GM12891 (cell line): ENCODE data around the gene CHRNB1.

Source experiments
- POLR2A ChIP-seq: IDR thresholded peaks from 2 replicates; pipeline ENCODE4 v1.6.1; 2011; ENCODE audit warnings: low read depth, low read length, control low read depth
- POLR2AphosphoS5 ChIP-seq: IDR thresholded peaks from 2 replicates; pipeline ENCODE4 v1.6.1; 2011; ENCODE audit warnings: low read depth, low read length, control low read depth
- SPI1 ChIP-seq: IDR thresholded peaks from 2 replicates; pipeline ENCODE4 v1.6.1; 2011; ENCODE audit warnings: low read depth, low read length, control low read depth

GRCh38 chr17:7501729-7502128 is 56.9 kb downstream of the CHRNB1 start:
- no peak for TF ChIP-seq SPI1
- TF ChIP-seq POLR2A: no peak
- no peak for TF ChIP-seq POLR2AphosphoS5
